Measurements from ENCODE around the gene RAD21L1. TPM values are rescaled to one million over a fixed set of nuclear protein-coding genes. Genes with fewer than 3 reads are reported as not detected.

Gene RAD21L1
- total RNA-seq, 1 experiment from 2014 or later, result not detected

- Mint-ChIP-seq H3K4me3 (ENCODE audit: low read depth, unreplicated experiment) (no peak overlapping the region), H3K27me3 (ENCODE audit: unreplicated experiment) (peaks cover 35% of the 10 kb centered on the region), H3K4me1 (ENCODE audit: low read depth, unreplicated experiment) (peaks cover 13% of the 10 kb centered on the region), H3K27ac (ENCODE audit: unreplicated experiment) (no peak overlapping the region), H3K9me3 (ENCODE audit: low read depth, unreplicated experiment) (no peaks in the 10 kb centered on the region), H3K36me3 (ENCODE audit: insufficient read depth, unreplicated experiment) (no peaks in the 10 kb centered on the region)
- intact Hi-C loops (cut with micrococcal nuclease; ENCODE audit: unreplicated experiment), result no loop called here
- no TSS peak for BruUV-seq (replicated peaks)
- DNase-seq, result no peak
- no peak for TF ChIP-seq CTCF (IDR thresholded peaks at IDR 0.05; ENCODE audit: unreplicated experiment)
- CTCF ChIA-PET, result interaction anchor here (1.2 kb wide), 1 partner anchor 16 kb away, joined by 3 read pairs; no protein-coding TSS in a partner anchor
Measured at GRCh38 chr20:1204113-1204512, 21.7 kb upstream of the RAD21L1 start.

- intact Hi-C loops (cut with micrococcal nuclease; ENCODE audit: unreplicated experiment), result no loop called here
- Mint-ChIP-seq H3K27ac (ENCODE audit: unreplicated experiment) (no peak overlapping the region), H3K27me3 (ENCODE audit: unreplicated experiment) (peaks cover 35% of the 10 kb centered on the region), H3K36me3 (ENCODE audit: insufficient read depth, unreplicated experiment) (no peaks in the 10 kb centered on the region), H3K4me3 (ENCODE audit: low read depth, unreplicated experiment) (no peak overlapping the region), H3K9me3 (ENCODE audit: low read depth, unreplicated experiment) (no peaks in the 10 kb centered on the region), H3K4me1 (ENCODE audit: low read depth, unreplicated experiment) (peaks cover 13% of the 10 kb centered on the region)
- no peak for TF ChIP-seq CTCF (IDR thresholded peaks at IDR 0.05; ENCODE audit: unreplicated experiment)
- DNase-seq, result no peak
- BruUV-seq (replicated peaks), result no TSS peak
- CTCF ChIA-PET, result no interaction called here
Measured at GRCh38 chr20:1204576-1204975, 21.3 kb upstream of the RAD21L1 start.

GRCh38 chr20:1205802-1206201 is 20.0 kb upstream of the RAD21L1 start:
- no peak overlapping the region for H3K4me3 Mint-ChIP-seq (ENCODE audit: low read depth, unreplicated experiment)
- no peak overlapping the region for H3K27ac Mint-ChIP-seq (ENCODE audit: unreplicated experiment)
- H3K4me1 Mint-ChIP-seq (ENCODE audit: low read depth, unreplicated experiment), result peaks cover 13% of the 10 kb centered on the region
- intact Hi-C loops (cut with micrococcal nuclease; ENCODE audit: unreplicated experiment), result no loop called here
- H3K27me3 Mint-ChIP-seq (ENCODE audit: unreplicated experiment), result peaks cover 38% of the 10 kb centered on the region
- no peak for TF ChIP-seq CTCF (IDR thresholded peaks at IDR 0.05; ENCODE audit: unreplicated experiment)
- CTCF ChIA-PET, result no interaction called here
- H3K36me3 Mint-ChIP-seq (ENCODE audit: insufficient read depth, unreplicated experiment), result peaks cover 5% of the 10 kb centered on the region
- DNase-seq, result no peak
- BruUV-seq (replicated peaks), result no TSS peak
- no peaks in the 10 kb centered on the region for H3K9me3 Mint-ChIP-seq (ENCODE audit: low read depth, unreplicated experiment)

GRCh38 chr20:1206366-1207148 is 19.3 kb upstream of the RAD21L1 start:
- no TSS peak for BruUV-seq (replicated peaks)
- DNase-seq, result no peak
- peaks cover 46% of the 10 kb centered on the region for H3K27me3 Mint-ChIP-seq (ENCODE audit: unreplicated experiment)
- no peak overlapping the region for H3K4me3 Mint-ChIP-seq (ENCODE audit: low read depth, unreplicated experiment)
- peaks cover 5% of the 10 kb centered on the region for H3K36me3 Mint-ChIP-seq (ENCODE audit: insufficient read depth, unreplicated experiment)
- CTCF ChIA-PET, result interaction anchor here (0.6 kb wide), 1 partner anchor 65 kb away, joined by 3 read pairs; no protein-coding TSS in a partner anchor
- intact Hi-C loops (cut with micrococcal nuclease; ENCODE audit: unreplicated experiment), result no loop called here
- no peak overlapping the region for H3K27ac Mint-ChIP-seq (ENCODE audit: unreplicated experiment)
- peaks cover 13% of the 10 kb centered on the region for H3K4me1 Mint-ChIP-seq (ENCODE audit: low read depth, unreplicated experiment)
- no peaks in the 10 kb centered on the region for H3K9me3 Mint-ChIP-seq (ENCODE audit: low read depth, unreplicated experiment)
- TF ChIP-seq CTCF (IDR thresholded peaks at IDR 0.05; ENCODE audit: unreplicated experiment), result no peak

Measured in Calu3 (cell line).